ENCODE results near the gene EGFR.

The EGFR gene

DNA sequence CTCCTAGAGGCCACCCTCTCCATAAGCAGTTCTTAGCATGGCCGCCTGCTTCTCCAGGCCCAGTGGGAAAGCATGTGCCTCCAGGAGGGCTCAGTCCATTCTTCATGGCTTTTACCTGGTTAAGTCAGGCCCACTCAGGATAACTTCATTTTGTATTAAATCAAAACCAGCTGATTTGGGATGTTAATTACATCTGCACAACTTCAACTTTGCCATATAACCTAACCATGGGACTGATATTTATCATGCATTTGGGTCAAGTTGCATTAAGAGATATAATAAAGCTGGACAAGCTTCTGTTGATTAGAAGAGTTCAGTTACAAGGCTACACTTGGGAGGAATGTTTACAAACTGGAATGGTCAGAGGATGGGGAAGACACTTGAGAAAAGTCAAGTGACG, 65.5 kb downstream of the EGFR start:
- no peak for DNase-seq

DNA sequence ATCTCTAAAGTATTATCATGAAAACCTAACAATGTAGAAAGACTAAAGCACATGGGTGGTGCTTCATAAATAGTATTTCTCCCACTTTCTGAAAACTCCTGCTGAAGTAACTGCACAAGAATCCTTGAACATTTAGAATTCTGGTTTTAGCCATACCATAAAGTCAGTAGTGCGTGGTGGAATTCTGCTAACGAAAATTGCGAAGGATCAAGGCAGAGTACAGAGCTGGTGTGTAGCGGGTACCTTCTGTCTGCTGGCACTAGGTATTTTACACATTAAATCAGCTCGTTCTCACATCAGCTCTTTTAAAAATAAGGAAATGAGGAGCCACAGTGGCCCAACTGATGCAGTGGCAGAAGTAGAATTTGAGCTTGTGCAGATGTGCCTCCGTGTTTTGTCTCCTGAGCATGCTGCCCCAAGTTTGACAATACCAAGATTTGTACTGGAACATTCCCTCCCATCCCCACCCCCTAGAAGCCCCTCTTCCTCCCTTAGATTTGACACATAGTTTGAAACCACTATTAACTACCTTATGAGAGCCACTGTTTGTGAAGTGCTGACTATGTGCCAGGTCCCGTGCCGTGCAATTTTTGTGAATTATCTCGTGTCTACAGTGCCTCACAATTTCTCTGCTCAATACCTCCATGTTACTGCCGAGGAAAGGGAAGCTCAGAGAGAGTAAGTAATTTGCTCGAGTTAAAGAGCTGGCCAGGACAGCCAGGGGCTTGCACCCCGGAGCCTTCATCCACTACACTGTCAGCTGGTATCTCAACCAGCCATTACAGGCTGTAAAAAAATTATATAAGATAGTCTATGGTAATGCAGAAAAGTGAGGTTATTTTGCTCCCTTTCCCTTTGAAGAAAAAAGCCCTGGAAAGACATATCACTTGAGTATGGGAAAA, 66.9 kb downstream of the EGFR start:
- no peak for DNase-seq

DNA sequence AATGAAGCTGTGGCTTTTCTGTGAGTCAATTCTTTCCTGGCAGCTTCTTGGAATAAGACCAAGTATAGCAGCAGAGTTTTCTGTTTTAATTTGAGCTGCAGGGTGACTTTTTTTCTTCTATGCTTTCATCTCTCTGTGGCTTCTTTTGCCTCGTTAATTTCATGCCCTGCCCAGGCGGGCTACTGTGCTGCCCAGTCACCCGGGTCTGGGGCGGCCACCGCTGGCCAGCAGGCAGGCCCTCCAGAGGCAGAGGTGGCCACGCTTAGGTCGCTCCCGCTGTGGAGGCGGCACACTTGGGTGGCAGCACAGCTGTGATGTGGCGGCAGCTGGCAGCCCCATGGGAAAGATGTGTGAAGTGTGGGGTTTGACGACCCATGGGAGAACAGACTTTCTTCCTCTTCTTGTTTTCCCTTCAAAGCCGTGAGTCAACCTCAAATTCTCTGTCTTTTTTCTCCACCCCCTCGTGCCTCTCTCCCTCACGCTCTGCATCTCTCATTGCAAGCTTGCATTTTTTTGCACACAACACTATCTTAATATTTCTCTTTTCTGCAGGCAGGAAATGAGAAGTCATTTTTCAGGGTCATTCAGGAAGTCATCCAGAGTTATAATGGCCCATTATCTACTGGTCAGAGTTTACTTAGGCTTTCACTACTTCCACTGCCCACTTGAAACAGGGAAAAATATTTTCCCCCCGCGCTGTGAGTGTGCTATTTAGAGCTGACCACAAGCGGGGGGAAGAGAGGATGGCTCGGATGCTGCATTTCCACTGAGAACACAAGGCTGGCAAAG, 67.8 kb downstream of the EGFR start:
- DNase-seq: peak; percentile 87

DNA sequence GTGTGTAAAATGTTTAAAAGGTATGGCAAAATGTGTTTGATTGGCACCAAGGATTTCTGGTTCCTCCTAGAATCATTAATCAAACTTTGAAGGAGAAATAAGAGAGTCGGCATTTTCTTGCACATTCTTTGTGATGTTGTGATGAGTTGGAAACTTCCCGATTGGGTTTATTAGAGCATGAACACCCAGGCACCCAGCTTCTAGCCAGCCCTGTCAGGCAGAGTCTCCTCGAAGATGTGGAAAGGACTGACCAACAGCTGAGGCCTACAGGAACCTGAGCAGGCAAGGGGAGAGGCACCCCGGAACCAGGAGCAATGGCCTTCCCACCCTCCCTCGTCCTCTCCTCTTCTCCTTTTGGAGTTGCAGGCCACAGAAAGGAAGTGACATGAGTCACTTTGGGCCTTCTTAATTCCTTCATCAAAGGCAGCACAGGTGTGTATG, 68.7 kb downstream of the EGFR start:
- no peak for DNase-seq

DNA sequence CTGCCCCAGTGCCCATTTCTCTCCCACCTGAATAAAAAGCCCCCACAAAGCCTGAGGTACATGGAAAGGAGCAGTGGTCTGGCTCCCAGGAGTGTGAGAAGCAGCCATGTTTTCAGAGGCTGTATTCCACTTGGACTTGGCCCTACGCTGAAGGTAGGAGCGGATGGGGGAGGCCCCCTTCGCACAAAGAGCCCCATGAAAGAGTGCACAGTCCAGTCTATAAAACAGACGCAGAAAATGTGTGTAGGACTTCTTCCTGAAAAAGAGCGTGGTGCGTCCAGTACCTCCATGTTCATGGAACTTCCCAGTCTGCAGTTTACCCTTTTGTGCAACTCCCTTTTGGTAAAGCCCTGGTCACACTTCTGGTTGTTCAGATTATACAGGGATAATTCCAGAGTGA, 69.3 kb downstream of the EGFR start:
- DNase-seq: no peak

DNA sequence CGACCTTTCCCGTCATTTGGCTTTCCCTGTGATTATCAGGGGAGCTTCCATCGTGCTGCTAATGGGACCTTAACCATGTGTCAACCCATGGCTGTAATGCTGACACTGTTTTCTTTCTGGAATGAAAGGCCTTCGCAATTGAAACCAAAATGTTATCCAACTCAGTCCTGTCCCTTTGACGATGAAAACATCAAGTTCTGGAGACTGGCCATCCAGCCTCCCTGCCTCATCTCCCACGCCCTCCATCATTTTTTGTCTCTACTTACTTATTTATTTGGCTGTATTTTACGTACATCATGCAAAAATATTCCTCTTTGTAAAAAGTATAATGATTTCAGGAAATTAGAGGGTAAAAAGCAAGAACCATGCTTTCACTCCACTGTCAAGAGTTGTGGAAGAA, 69.8 kb downstream of the EGFR start:
- DNase-seq: no peak

DNA sequence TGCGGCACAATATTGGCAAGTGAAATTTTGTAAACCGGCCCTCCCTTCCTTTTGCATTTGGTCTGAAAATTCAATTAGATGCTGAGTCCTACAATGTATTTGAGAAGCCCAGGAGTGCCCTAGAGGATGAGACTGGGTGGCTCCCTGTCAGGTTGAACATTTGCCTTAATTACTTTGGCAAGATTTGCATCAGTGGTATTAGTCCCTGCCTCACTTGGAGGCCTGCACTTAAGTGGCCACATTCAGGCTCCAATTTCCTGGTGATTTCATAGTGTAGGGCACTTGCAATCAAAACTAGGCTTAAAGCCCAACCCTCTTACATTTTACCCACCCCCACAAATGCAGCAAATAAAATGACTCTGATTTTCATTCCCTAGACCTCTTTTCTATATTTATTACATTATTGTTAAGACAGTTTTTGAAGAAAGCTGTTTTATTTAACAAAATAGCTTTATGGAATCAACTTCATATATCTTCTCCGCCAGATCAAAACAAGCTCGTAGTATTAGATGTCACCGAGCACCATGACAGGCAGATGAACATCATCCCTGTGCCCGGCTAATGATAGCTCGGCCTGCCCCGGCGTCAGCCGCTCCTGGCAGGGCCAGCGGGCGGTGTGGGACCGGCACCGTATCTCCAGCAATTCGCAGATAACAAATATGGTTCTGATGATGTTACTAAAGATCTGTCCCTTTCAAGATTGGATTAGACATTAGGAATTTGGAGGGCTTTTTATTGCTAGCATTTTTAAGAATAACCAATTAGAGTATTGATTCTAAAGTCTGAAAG, 73.6 kb downstream of the EGFR start:
- no peak for DNase-seq

DNA sequence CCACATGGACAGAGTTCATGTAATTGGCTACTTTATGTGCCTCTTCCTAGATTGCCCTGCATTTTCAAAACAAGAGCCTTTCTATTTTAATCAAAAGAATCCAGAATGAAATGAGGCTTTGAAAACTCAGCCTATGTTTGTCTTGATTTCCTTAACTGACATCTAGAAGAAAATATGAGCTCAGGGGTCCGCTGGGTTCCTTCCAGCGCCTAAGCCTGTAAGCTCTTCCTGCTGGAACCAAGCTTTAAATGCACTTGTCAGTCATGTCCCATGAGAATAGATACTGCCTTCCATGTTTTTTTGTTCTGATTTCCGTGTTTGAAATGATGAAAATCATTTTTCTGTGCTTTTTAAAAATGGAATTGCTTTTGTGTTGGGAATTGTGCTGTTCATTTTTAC, 74.2 kb downstream of the EGFR start:
- no peak for DNase-seq

DNA sequence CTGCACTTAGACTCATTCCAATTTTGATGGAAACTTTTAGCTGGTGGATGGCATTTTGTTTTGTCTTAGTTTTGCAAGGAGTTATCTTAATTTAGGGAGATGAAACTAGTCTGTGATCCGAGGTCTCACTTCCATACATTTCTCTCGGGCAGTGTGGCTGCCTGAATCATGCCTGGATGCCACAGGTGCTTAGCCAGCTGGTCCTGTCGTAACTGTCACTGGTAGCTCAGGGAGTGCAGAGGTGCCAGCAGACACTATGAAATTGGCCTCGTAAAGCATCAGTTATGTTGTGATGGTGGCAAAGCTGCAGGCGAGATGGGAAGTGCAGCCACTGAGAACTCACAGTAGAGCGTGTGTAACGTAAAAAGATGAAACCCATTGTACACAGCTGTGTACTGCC, 74.9 kb downstream of the EGFR start:
- no peak for DNase-seq

DNA sequence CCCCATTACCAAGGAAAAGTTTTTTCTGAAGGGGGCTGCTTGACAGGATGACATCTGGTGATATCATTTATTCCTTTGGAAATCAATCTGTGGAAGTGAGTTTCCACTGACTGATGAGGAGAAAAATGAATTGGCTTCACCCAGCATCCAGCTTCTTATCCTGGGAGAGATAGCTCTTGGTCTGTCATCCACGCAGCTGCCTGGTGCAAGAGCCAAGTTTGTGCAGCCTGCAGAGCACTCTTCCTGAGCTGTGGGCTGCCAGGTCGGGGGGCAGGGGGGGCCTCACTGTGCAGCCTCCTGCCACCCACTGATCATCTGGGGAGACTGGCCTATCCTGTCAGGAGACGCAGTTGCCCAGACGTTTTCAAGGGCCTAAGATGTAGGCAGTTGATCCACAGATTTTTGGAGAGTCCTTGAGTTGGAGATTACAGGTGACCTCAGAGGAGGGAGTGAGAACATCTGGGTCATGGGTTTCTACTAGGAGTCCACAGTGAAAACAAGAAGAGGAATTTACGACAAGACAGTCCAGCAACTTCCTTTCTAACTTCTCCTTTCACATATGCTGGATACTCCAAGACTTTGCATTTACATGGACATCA, 75.4 kb downstream of the EGFR start:
- DNase-seq: no peak

DNA sequence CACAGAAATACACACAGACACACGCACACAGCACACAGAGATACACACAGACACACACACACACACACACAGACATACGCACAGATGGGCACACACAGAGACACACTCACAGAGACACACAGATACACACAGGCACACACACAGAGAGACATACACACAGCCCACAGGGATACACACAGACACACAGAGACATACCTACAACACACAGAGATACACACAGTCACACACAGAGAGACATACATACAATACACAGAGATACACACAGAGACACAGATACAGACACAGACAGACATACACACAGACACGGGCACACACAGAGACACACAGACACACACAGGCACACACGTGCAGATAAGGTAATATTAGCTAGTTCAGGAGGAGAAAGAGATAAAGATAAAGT, 76.9 kb downstream of the EGFR start:
- DNase-seq: no peak

DNA sequence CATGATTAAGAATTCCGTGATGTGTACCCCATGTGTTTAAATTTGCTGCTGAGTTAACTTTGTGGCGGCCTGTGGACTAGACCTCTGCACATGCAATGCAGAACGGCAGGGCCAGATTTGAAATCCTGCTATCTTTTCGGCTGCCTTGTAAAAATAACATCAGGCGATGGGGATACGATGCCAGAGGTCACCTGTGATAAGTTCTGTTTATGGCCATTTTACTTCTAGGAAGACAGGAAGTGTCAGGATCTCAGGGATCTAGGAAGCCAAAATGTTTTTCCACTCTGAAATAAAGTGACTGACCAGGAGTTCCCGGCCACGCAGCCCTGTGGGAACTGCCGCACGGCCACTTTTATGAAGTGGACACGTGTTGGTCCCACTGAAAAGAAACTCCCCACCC, 77.5 kb downstream of the EGFR start:
- no peak for DNase-seq

DNA sequence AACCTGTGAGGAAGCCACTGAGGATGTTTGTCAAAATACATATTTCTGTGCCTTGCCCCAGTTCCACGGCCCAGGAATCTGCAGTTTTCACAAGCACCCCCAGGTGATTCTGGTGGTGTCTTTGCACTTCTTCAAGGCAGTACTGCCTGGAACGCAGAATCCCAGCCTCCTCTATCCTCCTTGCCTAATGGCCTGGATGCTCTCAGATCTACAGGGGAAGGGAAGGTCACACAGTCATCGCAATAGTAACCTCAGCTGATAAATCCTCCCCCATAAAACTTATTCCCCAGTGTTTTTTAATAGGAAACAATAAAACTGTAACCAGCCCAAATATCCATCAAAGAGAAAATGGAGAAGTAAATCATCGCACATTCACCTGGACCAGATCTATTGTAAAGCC, 78.3 kb downstream of the EGFR start:
- DNase-seq: no peak

DNA sequence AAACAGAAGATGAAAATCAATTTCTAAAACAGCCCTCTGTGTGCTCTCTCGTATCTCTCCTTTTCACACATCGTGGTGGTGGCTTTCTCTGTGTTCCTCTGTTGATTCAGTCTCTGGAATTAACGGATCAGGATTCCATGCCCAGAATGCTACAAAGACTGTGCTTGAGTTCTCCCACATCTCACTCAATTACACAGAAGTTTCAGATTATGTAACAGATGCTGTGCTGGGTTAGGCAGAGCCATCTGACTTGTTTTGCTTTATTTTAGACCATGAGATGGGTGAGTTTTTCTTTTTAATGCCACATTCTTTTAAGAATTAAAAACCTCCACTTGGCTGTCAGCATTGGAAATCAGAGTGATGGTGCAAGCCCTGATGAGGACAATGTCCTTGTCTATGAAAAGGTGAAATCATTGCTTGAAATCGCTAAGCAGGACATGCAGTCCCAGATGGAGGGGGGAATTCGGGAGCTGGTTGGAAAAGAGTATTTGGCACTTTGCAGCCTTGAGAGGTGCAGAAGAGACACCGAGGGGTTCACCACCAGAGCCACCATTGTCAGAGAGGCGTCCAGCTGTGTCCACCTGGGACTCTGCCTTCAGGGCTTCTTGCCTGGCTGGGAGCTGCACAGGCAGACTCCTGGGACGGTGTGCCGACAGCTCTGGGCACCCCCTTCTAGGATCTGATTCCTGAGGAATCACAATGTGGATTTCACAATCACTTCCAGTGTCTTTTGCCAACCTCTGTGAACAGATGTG, 80.4 kb downstream of the EGFR start:
- DNase-seq: no peak

DNA sequence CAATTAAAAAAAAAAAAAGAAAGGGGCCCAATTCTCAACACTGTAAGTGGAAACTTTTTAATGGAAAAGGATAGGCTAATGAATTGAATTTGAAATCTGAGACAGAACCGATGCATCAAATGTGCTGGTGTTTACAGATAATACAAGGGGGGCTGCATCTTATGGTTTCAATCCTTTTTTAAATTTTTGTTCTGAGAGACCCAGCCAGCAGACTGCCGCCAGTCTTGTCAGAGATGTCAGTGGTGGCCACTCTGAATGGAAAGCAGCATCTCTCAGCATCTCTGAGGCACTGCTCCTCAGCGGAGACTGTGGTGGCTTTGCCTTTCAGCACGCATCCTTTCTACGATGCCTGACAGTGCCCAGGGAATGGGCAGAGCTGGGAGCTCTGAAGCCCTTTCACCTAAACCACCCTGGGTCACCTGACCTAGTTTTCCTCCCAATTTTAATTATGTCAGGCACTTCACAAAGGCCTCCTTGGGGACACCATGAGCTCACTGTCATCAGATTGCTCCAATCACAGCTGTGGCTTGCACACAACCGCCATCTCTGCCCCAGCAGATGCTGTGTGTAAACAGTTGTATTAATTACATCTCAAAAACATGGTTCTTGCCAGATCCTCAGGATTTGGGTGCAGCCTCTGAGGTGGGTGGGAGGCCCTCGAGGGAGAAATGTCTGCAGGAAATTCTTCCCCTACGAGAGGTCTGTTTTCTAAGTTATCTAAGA, 81.2 kb downstream of the EGFR start:
- no peak for DNase-seq

DNA sequence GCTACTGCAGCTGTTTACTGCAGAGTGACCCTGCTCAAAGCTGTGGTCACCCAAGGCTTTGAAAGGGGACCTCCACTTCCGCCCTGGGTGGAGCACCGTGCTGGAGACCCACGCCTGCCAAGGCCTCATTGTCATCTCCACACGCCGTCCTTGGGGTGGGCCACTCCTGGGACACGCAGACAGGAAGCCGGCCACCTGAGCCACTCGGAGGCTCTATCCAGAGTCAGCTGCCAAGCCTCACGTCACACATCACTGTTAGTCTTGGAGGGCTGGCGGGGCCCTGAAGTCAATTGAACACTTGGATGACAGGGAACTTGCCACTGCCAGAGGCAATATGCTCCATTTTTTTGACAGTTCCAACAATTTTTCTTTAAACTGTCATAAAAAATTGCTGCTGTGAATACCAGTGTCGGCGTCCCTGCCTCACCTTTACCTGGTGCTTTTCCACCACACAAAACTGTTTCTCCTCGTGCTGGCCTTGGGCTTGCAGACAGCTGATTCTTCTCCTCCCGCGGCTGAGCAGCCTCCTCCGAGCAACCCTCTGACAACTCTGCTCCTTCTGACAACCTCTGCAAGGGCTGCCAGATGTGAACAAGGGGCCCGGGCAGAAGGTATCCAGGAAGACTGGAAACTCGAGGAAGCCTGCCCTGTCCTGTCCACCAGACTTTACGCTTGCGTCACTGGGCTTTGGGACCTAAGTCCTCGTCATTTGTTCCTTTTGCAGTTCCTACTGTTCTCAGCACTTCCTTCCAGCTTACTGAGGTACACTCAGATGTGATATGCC, 81.9 kb downstream of the EGFR start:
- DNase-seq: no peak

DNA sequence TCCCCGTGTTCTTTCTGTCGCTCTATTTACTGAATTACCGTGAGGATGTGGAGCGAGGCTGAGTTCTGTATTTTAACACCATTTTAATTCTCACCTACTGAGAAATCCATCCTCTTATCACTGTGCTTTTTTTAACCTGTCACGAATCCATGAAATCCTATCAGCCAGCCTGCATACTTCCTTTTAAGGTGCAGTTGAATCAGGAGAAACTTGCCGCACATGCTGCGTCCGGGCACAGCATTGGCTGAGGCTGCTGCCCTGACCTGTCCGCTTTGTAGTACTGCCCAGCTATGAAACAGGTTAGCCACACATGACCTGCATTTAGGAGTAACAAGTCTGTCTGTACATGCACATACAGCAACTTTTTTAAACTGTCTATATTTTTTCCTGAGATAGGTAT, 82.5 kb downstream of the EGFR start:
- DNase-seq: no peak

DNA sequence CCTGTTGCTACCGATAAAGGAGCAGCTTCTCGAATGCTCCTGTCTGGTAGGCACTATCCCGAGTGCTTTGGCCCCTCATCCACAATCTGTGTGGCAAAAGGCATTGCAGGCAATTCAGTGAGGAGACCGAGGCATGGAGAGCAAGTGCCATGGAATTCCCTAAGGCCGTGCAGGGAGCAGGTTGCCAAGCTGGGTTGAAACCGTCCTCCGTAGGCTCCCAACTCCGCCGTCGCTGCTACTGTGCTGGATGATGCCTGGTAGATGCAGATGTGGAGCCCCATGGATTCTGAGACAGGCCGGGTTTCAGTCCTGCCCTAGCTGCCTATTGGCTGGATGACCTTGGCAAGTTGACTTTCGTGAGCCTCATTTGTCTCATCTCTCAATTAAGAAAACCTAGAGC, 85.3 kb downstream of the EGFR start:
- DNase-seq: no peak

DNA sequence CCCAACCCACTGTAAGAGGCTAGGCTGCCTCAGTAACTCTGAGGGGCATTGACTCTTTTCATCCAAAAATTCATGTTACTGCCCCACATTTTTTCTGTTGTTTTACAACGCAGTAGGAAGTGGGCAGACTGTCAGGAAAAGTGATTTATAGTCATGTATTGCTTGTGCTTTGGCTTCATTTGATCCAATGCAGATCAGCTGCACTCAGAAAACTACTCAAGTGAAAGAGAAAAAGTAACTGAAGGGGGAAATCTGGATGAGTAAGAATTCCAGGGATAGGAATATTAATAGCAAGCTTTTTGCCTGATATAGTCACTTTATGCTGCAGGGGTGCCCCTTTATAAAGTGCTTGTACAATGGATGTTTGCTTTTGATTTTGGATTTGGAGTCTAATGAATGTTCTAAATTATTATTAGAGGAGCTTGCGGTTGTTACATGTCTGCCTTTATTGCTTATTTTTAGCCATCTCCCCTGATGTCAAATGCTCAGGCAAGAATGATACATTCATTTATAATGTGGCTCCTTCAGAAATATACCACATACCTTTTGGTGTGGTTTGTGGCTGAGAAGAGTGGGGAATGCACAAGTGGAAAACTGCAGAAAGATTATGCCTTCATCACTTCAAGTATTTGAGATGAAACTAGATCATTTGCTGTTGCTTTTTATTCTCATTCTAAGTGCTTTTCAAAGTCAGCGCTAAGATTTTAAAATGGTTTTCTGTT, 86.1 kb downstream of the EGFR start:
- peak; percentile 90 for DNase-seq

DNA sequence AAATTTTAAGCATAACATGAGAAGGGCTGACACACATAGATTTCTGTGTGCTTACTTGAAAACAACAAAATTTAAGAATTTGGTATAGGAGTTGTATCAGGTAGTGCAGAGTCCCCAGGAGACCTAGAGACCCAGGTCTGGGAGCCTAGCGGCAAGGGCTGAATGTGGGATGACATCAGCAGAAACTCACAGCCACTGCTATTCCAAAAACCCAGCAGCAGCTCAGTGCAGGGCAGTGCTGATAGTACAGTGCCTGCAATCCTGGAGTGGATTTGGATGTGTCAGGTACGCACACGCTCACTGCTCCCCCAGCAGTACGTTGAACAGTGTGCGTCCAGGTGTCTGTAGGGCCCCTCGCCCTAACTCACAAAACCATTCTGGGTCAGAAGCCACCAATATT, 87.1 kb downstream of the EGFR start:
- no peak for DNase-seq

All from fibroblast of upper back skin (primary cell).